Measurements from ENCODE around the gene CLNK. TPM values are rescaled to one million over a fixed set of nuclear protein-coding genes. Genes with fewer than 3 reads are reported as not detected.

The CLNK gene
- total RNA-seq, 1 donor from 2014 or later, result not detected

DNA sequence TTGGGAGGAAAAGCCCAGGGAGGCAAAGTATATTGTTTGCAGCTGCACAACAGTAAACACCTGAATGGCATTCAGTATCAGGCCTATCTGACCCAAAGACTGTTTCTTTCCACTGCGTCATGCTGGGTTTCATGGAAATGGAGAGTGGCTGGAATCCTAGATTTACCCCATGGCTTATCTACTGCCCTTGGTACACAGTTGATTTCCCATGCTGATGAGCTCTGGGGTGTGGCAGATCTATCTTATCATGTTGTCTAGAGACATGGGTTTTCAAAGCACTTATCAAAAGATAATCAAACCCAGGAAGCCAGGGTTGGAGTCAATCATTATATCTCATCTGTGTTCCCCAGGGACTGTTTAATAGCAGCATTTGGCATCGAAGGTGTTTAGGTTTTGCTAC is 72.1 kb downstream of the CLNK start:
- peaks cover 8% of the 10 kb centered on the region for H3K4me1 Mint-ChIP-seq (ENCODE audit: low read depth)
- H3K4me3 Mint-ChIP-seq (ENCODE audit: unreplicated experiment), result no peak overlapping the region
- H3K36me3 Mint-ChIP-seq (ENCODE audit: low read depth), result no peaks in the 10 kb centered on the region
- TF ChIP-seq, protein P1, sequence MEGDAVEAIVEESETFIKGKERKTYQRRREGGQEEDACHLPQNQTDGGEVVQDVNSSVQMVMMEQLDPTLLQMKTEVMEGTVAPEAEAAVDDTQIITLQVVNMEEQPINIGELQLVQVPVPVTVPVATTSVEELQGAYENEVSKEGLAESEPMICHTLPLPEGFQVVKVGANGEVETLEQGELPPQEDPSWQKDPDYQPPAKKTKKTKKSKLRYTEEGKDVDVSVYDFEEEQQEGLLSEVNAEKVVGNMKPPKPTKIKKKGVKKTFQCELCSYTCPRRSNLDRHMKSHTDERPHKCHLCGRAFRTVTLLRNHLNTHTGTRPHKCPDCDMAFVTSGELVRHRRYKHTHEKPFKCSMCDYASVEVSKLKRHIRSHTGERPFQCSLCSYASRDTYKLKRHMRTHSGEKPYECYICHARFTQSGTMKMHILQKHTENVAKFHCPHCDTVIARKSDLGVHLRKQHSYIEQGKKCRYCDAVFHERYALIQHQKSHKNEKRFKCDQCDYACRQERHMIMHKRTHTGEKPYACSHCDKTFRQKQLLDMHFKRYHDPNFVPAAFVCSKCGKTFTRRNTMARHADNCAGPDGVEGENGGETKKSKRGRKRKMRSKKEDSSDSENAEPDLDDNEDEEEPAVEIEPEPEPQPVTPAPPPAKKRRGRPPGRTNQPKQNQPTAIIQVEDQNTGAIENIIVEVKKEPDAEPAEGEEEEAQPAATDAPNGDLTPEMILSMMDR (IDR thresholded peaks at IDR 0.05), result no peak
- no peaks in the 10 kb centered on the region for H3K9me3 Mint-ChIP-seq (ENCODE audit: low read depth)
- no peak overlapping the region for H3K27ac Mint-ChIP-seq (ENCODE audit: unreplicated experiment)
- no peaks in the 10 kb centered on the region for H3K27me3 Mint-ChIP-seq (ENCODE audit: low read depth)
- no peak for DNase-seq (ENCODE audit: low spot score)

DNA sequence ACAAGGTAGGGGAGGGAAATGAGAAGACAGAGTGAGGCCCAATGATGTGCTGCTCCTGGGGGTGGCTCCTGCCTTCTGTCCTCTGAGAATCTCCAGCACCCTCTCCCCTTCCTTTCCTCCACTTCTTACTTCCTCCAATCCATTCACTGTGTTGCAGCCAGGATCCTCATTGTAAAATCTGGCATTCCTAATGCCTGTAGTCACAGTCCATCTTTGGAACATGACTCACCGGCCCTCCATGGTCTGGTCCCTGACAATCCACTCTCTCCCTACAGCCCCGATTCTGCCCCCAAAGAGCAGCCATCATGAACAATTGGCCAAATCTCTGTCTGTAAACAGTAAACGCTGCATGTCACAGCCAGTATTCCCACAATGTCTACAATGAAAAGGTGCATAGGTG is 72.9 kb downstream of the CLNK start:
- TF ChIP-seq, protein P1 (IDR thresholded peaks at IDR 0.05), result no peak
- no peak for DNase-seq (ENCODE audit: low spot score)
- Mint-ChIP-seq H3K27ac (ENCODE audit: unreplicated experiment) (no peak overlapping the region), H3K36me3 (ENCODE audit: low read depth) (no peaks in the 10 kb centered on the region), H3K4me3 (ENCODE audit: unreplicated experiment) (no peak overlapping the region), H3K9me3 (ENCODE audit: low read depth) (no peaks in the 10 kb centered on the region), H3K27me3 (ENCODE audit: low read depth) (no peaks in the 10 kb centered on the region), H3K4me1 (ENCODE audit: low read depth) (peaks cover 8% of the 10 kb centered on the region)

DNA sequence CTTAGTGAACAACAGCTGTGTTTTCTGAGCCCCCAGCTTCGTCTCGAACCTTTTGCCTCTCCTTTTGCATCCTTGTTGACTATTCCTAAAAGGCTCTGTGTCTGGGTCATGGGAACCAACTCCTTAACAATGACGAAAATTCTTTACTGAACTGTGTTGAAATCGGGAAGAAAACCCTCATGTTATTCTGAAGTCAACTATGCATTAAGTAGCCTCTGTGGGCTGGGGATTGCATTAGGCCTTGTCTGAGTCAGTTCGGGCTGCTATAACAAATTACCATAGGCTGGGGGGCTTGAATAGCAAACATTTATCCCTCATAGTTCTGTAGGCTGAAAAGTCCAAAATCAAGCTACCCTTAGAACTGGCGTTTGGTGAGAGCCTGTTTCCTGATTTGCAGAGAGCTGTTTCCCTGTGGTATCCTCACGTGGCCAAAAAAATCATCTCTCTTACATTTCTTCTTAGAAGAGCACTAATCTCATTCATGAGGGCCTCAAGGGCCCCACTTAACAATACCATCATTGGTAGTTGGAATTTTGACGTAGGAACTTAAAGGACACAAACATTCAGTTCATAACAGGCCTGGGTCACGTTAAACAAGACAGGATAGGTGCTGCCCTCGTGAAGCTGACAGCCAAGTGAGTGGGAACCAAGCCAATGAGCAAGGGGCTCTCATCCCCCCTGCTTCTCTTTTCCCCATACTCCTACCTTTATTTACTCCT is 75.9 kb downstream of the CLNK start:
- H3K4me3 Mint-ChIP-seq (ENCODE audit: unreplicated experiment), result no peak overlapping the region
- peaks cover 20% of the 10 kb centered on the region for H3K4me1 Mint-ChIP-seq (ENCODE audit: low read depth)
- H3K27ac Mint-ChIP-seq (ENCODE audit: unreplicated experiment), result no peak overlapping the region
- H3K9me3 Mint-ChIP-seq (ENCODE audit: low read depth), result no peaks in the 10 kb centered on the region
- TF ChIP-seq, protein P1 (IDR thresholded peaks at IDR 0.05), result no peak
- H3K36me3 Mint-ChIP-seq (ENCODE audit: low read depth), result no peaks in the 10 kb centered on the region
- H3K27me3 Mint-ChIP-seq (ENCODE audit: low read depth), result no peaks in the 10 kb centered on the region
- DNase-seq (ENCODE audit: low spot score), result no peak

DNA sequence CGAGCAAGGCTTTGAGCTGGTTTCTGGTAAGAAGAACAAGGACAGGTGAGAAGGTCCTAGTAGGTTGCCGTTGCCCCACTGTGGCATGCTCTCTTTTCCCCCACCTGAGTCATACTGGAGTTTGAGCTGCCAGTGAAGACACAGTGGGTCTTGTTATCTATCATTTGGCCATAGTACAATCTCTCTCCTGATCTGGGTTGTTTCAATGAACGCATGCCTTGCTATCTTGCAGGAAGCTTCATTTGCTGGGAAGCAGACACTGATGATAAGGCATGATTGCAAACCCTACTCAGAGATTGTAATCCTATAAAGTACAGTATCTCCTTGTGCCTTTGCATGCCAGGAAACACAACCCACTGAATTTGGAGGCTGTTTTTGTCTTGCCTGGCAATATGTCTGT is 77.4 kb downstream of the CLNK start:
- H3K4me3 Mint-ChIP-seq (ENCODE audit: unreplicated experiment), result no peak overlapping the region
- no peak for DNase-seq (ENCODE audit: low spot score)
- peaks cover 20% of the 10 kb centered on the region for H3K4me1 Mint-ChIP-seq (ENCODE audit: low read depth)
- no peaks in the 10 kb centered on the region for H3K36me3 Mint-ChIP-seq (ENCODE audit: low read depth)
- H3K9me3 Mint-ChIP-seq (ENCODE audit: low read depth), result no peaks in the 10 kb centered on the region
- H3K27me3 Mint-ChIP-seq (ENCODE audit: low read depth), result no peaks in the 10 kb centered on the region
- TF ChIP-seq, protein P1 (IDR thresholded peaks at IDR 0.05), result no peak
- H3K27ac Mint-ChIP-seq (ENCODE audit: unreplicated experiment), result no peak overlapping the region

DNA sequence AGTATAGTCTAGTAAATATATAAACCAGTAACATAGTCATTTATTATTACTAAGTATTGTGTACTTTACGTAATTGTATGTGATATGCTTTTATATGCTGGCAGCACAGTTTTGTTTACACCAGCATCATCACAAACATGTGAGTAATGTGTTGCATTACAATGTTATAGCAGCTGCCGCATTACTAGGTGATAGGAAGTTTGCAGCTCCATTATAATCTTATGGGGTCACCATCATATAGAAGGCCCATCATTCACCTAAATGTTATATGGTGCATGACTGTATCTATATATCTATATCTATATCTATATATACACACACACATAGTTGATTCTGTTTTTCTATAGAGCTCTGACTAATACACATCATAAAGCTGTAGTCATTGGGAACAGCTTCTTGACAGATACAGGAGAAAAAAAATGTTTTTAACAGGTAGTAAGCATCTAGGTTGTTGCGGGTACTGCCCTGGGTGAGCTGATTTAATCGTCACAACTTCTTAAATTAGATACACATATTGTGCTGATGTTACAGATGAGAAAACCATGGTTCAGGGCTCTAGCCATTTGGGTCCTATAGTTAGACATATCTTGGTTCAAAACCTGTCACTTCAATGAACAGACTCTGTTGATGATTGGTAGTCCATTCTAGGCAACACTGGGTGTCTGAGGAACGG is 77.9 kb downstream of the CLNK start:
- Mint-ChIP-seq H3K36me3 (ENCODE audit: low read depth) (no peaks in the 10 kb centered on the region), H3K27ac (ENCODE audit: unreplicated experiment) (no peak overlapping the region), H3K9me3 (ENCODE audit: low read depth) (no peaks in the 10 kb centered on the region), H3K27me3 (ENCODE audit: low read depth) (no peaks in the 10 kb centered on the region), H3K4me3 (ENCODE audit: unreplicated experiment) (no peak overlapping the region), H3K4me1 (ENCODE audit: low read depth) (peaks cover 14% of the 10 kb centered on the region)
- TF ChIP-seq, protein P1 (IDR thresholded peaks at IDR 0.05), result no peak
- DNase-seq (ENCODE audit: low spot score), result no peak
